Keratinocyte (primary cell): ENCODE results near the gene HPSE2.

ENCODE experiments used
- EZH2 ChIP-seq: IDR thresholded peaks from one replicate; pipeline ENCODE4 v1.6.1; 2012; ENCODE audit warnings: inconsistent platforms, mild to moderate bottlenecking, low read length, moderate library complexity
- TF ChIP-seq, protein P1 (sequence below), 3 experiments: IDR thresholded peaks in 1 of 3; conservative IDR thresholded peaks in 1 of 3; optimal IDR thresholded peaks in 1 of 3; 2 replicates in 2 of 3; 3 replicates in 1 of 3; pipeline versions ENCODE3 to v1.5.1; 2011; ENCODE audit warnings: low read length in 3 of 3, mild to moderate bottlenecking in 3 of 3, moderate library complexity in 2 of 3, control low read depth in 1 of 3, inconsistent platforms in 1 of 3; ENCODE audit not compliant: insufficient read depth in 2 of 3; ENCODE audit errors: extremely low read depth in 1 of 3

DNA sequence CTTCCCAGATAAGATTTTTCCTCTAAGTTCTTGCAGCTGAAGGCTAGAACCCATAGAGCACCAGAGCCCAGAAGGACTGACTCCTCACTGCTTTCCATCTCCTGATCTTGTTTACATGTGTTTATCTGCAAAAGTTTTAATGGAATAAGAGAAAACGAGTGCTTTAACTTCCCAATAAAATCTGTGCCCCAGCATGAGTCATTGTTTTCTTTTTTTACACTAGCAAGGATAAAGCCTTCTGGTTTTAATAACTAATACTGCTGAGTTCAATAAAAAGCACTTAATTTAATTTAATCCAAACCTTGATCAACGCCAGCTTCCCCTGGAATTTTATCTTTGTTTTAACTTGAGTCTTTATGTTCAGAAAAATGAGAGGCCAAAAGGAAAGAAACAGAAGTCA is 227.6 kb downstream of the HPSE2 start:
- TF ChIP-seq, protein P1, sequence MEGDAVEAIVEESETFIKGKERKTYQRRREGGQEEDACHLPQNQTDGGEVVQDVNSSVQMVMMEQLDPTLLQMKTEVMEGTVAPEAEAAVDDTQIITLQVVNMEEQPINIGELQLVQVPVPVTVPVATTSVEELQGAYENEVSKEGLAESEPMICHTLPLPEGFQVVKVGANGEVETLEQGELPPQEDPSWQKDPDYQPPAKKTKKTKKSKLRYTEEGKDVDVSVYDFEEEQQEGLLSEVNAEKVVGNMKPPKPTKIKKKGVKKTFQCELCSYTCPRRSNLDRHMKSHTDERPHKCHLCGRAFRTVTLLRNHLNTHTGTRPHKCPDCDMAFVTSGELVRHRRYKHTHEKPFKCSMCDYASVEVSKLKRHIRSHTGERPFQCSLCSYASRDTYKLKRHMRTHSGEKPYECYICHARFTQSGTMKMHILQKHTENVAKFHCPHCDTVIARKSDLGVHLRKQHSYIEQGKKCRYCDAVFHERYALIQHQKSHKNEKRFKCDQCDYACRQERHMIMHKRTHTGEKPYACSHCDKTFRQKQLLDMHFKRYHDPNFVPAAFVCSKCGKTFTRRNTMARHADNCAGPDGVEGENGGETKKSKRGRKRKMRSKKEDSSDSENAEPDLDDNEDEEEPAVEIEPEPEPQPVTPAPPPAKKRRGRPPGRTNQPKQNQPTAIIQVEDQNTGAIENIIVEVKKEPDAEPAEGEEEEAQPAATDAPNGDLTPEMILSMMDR (optimal IDR thresholded peaks at IDR 0.05 in 1 of 3, IDR thresholded peaks at IDR 0.05 in 1 of 3, conservative IDR thresholded peaks at IDR 0.05 in 1 of 3; ENCODE audit: extremely low read depth in 1 of 3, insufficient read depth in 2 of 3, low read length in 3 of 3), result no peak
- TF ChIP-seq EZH2, result no peak
